HL-60 (cell line): ENCODE results near the gene SPATS2L.

Source experiments
- DNase-seq, 2 experiments: peaks; one replicate each; pipeline ENCODE4 v3.0.0-alpha.2; 2010 to 2020; ENCODE audit warnings: low read depth in 1 of 2, low spot score in 1 of 2
- H3K27ac ChIP-seq: fragments of 250-450 bp; sonication (Bioruptor Pico); replicated peaks from 2 replicates; pipeline ENCODE4 v1.5.1; 2020; ENCODE audit warnings: mild to moderate bottlenecking, moderate library complexity
- H3K27me3 ChIP-seq: fragments of 250-450 bp; sonication (Bioruptor Pico); 2 replicates; pipeline ENCODE4 v1.5.1; 2021; ENCODE audit warnings: mild to moderate bottlenecking, moderate library complexity; ENCODE audit not compliant: insufficient read depth, poor library complexity, severe bottlenecking
- H3K4me3 ChIP-seq: replicated peaks from 2 replicates; pipeline ENCODE4 v1.5.1; 2011; ENCODE audit warnings: mild to moderate bottlenecking, control low read depth, low read length; ENCODE audit not compliant: insufficient read depth
- CTCF ChIP-seq: IDR thresholded peaks from one replicate; pipeline ENCODE4 v1.5.1; 2011; ENCODE audit warnings: low read length, control low read depth, inconsistent platforms; ENCODE audit not compliant: insufficient read depth
- GABPA ChIP-seq: IDR thresholded peaks from 2 replicates; pipeline ENCODE4 v1.6.1; 2012; ENCODE audit warnings: low read depth
- POLR2AphosphoS5 ChIP-seq: IDR thresholded peaks from 2 replicates; pipeline ENCODE4 v1.6.1; 2012; ENCODE audit warnings: low read depth
- REST ChIP-seq: IDR thresholded peaks from 2 replicates; pipeline ENCODE4 v1.6.1; 2012; ENCODE audit warnings: low read depth; ENCODE audit not compliant: insufficient replicate concordance
- SPI1 ChIP-seq: IDR thresholded peaks from 2 replicates; pipeline ENCODE4 v1.6.1; 2012; ENCODE audit warnings: low read depth, mild to moderate bottlenecking, borderline replicate concordance

Gene SPATS2L

GRCh38 chr2:200425026-200425821 is 118.7 kb downstream of the SPATS2L start:
- TF ChIP-seq GABPA (no peak), POLR2AphosphoS5 (no peak), SPI1 (no peak), CTCF (no peak), REST (no peak)
- no peaks in the 10 kb centered on the region for H3K27me3 ChIP-seq
- no peak overlapping the region for H3K4me3 ChIP-seq
- H3K27ac ChIP-seq, result no peak overlapping the region
- no peak for DNase-seq

GRCh38 chr2:200426754-200427153 is 120.3 kb downstream of the SPATS2L start:
- no peak for TF ChIP-seq SPI1
- no peak for TF ChIP-seq CTCF
- no peak for TF ChIP-seq REST
- DNase-seq, result no peak
- Histone ChIP-seq H3K27me3 (no peaks in the 10 kb centered on the region), H3K27ac (no peak overlapping the region), H3K4me3 (no peak overlapping the region)

- no peak overlapping the region for H3K4me3 ChIP-seq
- TF ChIP-seq CTCF, result no peak
- no peak for TF ChIP-seq GABPA
- TF ChIP-seq POLR2AphosphoS5, result no peak
- TF ChIP-seq REST, result no peak
- TF ChIP-seq SPI1, result no peak
- H3K27me3 ChIP-seq, result no peaks in the 10 kb centered on the region
- DNase-seq, result no peak
- H3K27ac ChIP-seq, result no peak overlapping the region
Observed at GRCh38 chr2:200428961-200429665, 122.6 kb downstream of the SPATS2L start.
